WTC11 (cell line): Measurements from ENCODE around the gene AIDA. TPM values are rescaled to one million over a fixed set of nuclear protein-coding genes. Genes with fewer than 3 reads are reported as not detected.

Source experiments
- ATAC-seq: fragments of 200-7000 bp; cut with Tn5 transposase; 2 replicates; pipeline ENCODE4 v1.10.0; 2021; ENCODE audit warnings: mild to moderate bottlenecking, moderate library complexity
- CTCF ChIA-PET: fragments of 300-600 bp; sonication (Branson Sonifier 250); formaldehyde crosslinking; loops from one replicate; lab custom pipeline; 2021; ENCODE audit warnings: antibody characterized with exemption; lab: Charles Lee
- POLR2A ChIA-PET: fragments of 350-600 bp; sonication (Branson Sonifier 250); formaldehyde crosslinking; loops from one replicate; lab custom pipeline; 2021; ENCODE audit warnings: antibody characterized with exemption; lab: Charles Lee
- DNase-seq: peaks from one replicate; pipeline ENCODE4 v3.0.0; 2021; ENCODE audit warnings: low spot score
- H3K27ac Mint-ChIP-seq: 2 replicates; pipeline ENCODE4 v1.8.0; 2021; ENCODE audit warnings: mixed read lengths
- H3K27me3 Mint-ChIP-seq: 2 replicates; pipeline ENCODE4 v1.8.0; 2021; ENCODE audit warnings: low read depth, mild to moderate bottlenecking, moderate library complexity, mixed read lengths
- H3K36me3 Mint-ChIP-seq: 2 replicates; pipeline ENCODE4 v1.8.0; 2021; ENCODE audit warnings: mixed read lengths
- H3K4me1 Mint-ChIP-seq: 2 replicates; pipeline ENCODE4 v1.8.0; 2022; ENCODE audit warnings: mixed read lengths
- H3K4me3 Mint-ChIP-seq: 2 replicates; pipeline ENCODE4 v1.8.0; 2021; ENCODE audit warnings: mild to moderate bottlenecking, moderate library complexity, mixed read lengths
- H3K9me3 Mint-ChIP-seq: 2 replicates; pipeline ENCODE4 v1.8.0; 2021; ENCODE audit warnings: mixed read lengths
- FOXP1 ChIP-seq: sonication (generic); formaldehyde crosslinking; IDR thresholded peaks from 2 replicates; pipeline ENCODE4 v1.8.0; 2022; ENCODE audit warnings: missing genetic modification reagents, mild to moderate bottlenecking, moderate library complexity, borderline replicate concordance
- JUN ChIP-seq: sonication (generic); formaldehyde crosslinking; IDR thresholded peaks from 2 replicates; pipeline ENCODE4 v1.8.0; 2023; ENCODE audit warnings: mild to moderate bottlenecking, missing genetic modification reagents
- NFATC4 ChIP-seq: fragments of 250-450 bp; sonication (Bioruptor Pico); IDR thresholded peaks from 2 replicates; pipeline ENCODE4 v1.9.0; 2021; ENCODE audit warnings: mild to moderate bottlenecking
- NFE2L1 ChIP-seq: sonication (generic); formaldehyde crosslinking; IDR thresholded peaks from 2 replicates; pipeline ENCODE4 v1.8.1; 2023; ENCODE audit warnings: missing genetic modification reagents
- RORB ChIP-seq: fragments of 250-450 bp; sonication (Bioruptor Pico); IDR thresholded peaks from 2 replicates; pipeline ENCODE4 v1.9.0; 2021; ENCODE audit warnings: mild to moderate bottlenecking
- ZNF121 ChIP-seq: sonication (generic); formaldehyde crosslinking; IDR thresholded peaks from 2 replicates; pipeline ENCODE4 v1.8.0; 2023; ENCODE audit warnings: missing genetic modification reagents
- ZNF138 ChIP-seq: sonication (generic); formaldehyde crosslinking; conservative IDR thresholded peaks from 2 replicates; pipeline ENCODE4 v1.8.1; 2022; ENCODE audit warnings: mild to moderate bottlenecking, moderate library complexity, missing genetic modification reagents
- ZNF219 ChIP-seq: sonication (generic); formaldehyde crosslinking; IDR thresholded peaks from 2 replicates; pipeline ENCODE4 v1.8.0; 2023; ENCODE audit warnings: missing genetic modification reagents, mild to moderate bottlenecking, borderline replicate concordance
- total RNA-seq: library from RNA; stranded (reverse); gene quantifications from 3 replicates; pipeline ENCODE4 v1.2.3, GENCODE V29; 2021
- TF ChIP-seq, protein P1 (sequence below): fragments of 200-600 bp; IDR thresholded peaks from 2 replicates; pipeline ENCODE4 v1.8.0; 2022; ENCODE audit warnings: antibody characterized with exemption
- TF ChIP-seq, protein P2 (sequence below): sonication (generic); formaldehyde crosslinking; IDR thresholded peaks from 2 replicates; pipeline ENCODE4 v1.8.0; 2023; ENCODE audit warnings: missing genetic modification reagents
- TF ChIP-seq, protein P3 (sequence below): fragments of 250-450 bp; sonication (Bioruptor Pico); IDR thresholded peaks from 2 replicates; pipeline ENCODE4 v2.1.2; 2022; ENCODE audit warnings: mild to moderate bottlenecking, moderate library complexity
- TF ChIP-seq, protein P4 (sequence below): fragments of 250-450 bp; sonication (Bioruptor Pico); IDR thresholded peaks from 2 replicates; pipeline ENCODE4 v1.9.0; 2021; ENCODE audit warnings: moderate library complexity, mild to moderate bottlenecking, inconsistent platforms, borderline replicate concordance
- TF ChIP-seq, protein P5 (sequence below): sonication (generic); formaldehyde crosslinking; IDR thresholded peaks from 2 replicates; pipeline ENCODE4 v1.8.1; 2023; ENCODE audit warnings: mild to moderate bottlenecking, missing genetic modification reagents, moderate library complexity
- TF ChIP-seq, protein P6 (sequence below): sonication (generic); formaldehyde crosslinking; IDR thresholded peaks from 2 replicates; pipeline ENCODE4 v1.8.1; 2023; ENCODE audit warnings: mild to moderate bottlenecking, missing genetic modification reagents, borderline replicate concordance
- TF ChIP-seq, protein P7 (sequence below): sonication (generic); formaldehyde crosslinking; IDR thresholded peaks from 2 replicates; pipeline ENCODE4 v1.8.1; 2022; ENCODE audit warnings: mild to moderate bottlenecking, moderate library complexity, missing genetic modification reagents
- TF ChIP-seq, protein P8 (sequence below): fragments of 250-450 bp; sonication (Bioruptor Pico); IDR thresholded peaks from 2 replicates; pipeline ENCODE4 v1.9.0; 2021; ENCODE audit warnings: mild to moderate bottlenecking, borderline replicate concordance
- TF ChIP-seq, protein P9 (sequence below): sonication (generic); formaldehyde crosslinking; IDR thresholded peaks from 2 replicates; pipeline ENCODE4 v1.8.1; 2023; ENCODE audit warnings: mild to moderate bottlenecking, missing genetic modification reagents, moderate library complexity

Gene AIDA
- total RNA-seq, 1 experiment from 2014 or later: 81.2 TPM

DNA sequence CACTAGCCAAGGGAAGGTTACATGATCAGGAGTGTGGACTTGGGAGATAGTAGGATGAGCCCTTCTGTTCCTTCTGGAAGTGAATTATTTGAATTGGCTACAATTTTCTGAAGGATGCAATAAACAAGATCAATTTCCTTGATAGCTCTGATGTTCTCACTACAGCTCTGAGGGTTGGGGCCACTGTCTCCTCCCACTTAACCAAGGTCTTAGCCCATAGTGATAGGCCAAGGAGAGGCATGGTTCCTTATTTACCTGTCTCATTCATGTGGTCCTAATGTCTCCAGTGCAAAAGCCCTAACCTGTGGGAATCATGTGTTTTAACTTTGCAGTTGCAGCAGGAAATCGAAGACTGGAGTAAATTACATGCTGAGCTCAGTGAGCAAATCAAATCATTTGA, 59.6 kb downstream of the AIDA start:
- Mint-ChIP-seq H3K27me3 (no peaks in the 10 kb centered on the region), H3K4me3 (no peak overlapping the region), H3K27ac (no peak overlapping the region), H3K36me3 (peaks cover 67% of the 10 kb centered on the region), H3K9me3 (no peaks in the 10 kb centered on the region), H3K4me1 (no peaks in the 10 kb centered on the region)
- DNase-seq (no peak), ATAC-seq (no peak)
- CTCF ChIA-PET: interaction anchor here (1.8 kb wide), 1 partner anchor 18 kb away, joined by 6 read pairs; no protein-coding TSS in a partner anchor
- POLR2A ChIA-PET: no interaction called here
- TF ChIP-seq JUN (CRISPR knock-in tag) (no peak), ZNF121 (CRISPR knock-in tag) (no peak), FOXP1 (no peak), NFE2L1 (CRISPR knock-in tag) (no peak), ZNF138 (CRISPR knock-in tag) (no peak), NFATC4 (CRISPR knock-in tag) (no peak)
- TF ChIP-seq, protein P1, sequence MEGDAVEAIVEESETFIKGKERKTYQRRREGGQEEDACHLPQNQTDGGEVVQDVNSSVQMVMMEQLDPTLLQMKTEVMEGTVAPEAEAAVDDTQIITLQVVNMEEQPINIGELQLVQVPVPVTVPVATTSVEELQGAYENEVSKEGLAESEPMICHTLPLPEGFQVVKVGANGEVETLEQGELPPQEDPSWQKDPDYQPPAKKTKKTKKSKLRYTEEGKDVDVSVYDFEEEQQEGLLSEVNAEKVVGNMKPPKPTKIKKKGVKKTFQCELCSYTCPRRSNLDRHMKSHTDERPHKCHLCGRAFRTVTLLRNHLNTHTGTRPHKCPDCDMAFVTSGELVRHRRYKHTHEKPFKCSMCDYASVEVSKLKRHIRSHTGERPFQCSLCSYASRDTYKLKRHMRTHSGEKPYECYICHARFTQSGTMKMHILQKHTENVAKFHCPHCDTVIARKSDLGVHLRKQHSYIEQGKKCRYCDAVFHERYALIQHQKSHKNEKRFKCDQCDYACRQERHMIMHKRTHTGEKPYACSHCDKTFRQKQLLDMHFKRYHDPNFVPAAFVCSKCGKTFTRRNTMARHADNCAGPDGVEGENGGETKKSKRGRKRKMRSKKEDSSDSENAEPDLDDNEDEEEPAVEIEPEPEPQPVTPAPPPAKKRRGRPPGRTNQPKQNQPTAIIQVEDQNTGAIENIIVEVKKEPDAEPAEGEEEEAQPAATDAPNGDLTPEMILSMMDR: no peak
- TF ChIP-seq, protein P2, sequence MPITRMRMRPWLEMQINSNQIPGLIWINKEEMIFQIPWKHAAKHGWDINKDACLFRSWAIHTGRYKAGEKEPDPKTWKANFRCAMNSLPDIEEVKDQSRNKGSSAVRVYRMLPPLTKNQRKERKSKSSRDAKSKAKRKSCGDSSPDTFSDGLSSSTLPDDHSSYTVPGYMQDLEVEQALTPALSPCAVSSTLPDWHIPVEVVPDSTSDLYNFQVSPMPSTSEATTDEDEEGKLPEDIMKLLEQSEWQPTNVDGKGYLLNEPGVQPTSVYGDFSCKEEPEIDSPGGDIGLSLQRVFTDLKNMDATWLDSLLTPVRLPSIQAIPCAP (CRISPR knock-in tag): no peak
- TF ChIP-seq, protein P3, sequence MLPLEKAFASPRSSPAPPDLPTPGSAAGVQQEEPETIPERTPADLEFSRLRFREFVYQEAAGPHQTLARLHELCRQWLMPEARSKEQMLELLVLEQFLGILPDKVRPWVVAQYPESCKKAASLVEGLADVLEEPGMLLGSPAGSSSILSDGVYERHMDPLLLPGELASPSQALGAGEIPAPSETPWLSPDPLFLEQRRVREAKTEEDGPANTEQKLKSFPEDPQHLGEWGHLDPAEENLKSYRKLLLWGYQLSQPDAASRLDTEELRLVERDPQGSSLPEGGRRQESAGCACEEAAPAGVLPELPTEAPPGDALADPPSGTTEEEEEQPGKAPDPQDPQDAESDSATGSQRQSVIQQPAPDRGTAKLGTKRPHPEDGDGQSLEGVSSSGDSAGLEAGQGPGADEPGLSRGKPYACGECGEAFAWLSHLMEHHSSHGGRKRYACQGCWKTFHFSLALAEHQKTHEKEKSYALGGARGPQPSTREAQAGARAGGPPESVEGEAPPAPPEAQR (CRISPR knock-in tag): no peak
- TF ChIP-seq, protein P4, sequence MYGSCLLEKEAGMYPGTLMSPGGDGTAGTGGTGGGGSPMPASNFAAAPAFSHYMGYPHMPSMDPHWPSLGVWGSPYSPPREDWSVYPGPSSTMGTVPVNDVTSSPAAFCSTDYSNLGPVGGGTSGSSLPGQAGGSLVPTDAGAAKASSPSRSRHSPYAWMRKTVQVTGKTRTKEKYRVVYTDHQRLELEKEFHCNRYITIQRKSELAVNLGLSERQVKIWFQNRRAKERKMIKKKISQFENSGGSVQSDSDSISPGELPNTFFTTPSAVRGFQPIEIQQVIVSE (CRISPR knock-in tag): no peak
- TF ChIP-seq, protein P5, sequence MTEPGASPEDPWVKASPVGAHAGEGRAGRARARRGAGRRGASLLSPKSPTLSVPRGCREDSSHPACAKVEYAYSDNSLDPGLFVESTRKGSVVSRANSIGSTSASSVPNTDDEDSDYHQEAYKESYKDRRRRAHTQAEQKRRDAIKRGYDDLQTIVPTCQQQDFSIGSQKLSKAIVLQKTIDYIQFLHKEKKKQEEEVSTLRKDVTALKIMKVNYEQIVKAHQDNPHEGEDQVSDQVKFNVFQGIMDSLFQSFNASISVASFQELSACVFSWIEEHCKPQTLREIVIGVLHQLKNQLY (CRISPR knock-in tag): no peak
- TF ChIP-seq, protein P6, sequence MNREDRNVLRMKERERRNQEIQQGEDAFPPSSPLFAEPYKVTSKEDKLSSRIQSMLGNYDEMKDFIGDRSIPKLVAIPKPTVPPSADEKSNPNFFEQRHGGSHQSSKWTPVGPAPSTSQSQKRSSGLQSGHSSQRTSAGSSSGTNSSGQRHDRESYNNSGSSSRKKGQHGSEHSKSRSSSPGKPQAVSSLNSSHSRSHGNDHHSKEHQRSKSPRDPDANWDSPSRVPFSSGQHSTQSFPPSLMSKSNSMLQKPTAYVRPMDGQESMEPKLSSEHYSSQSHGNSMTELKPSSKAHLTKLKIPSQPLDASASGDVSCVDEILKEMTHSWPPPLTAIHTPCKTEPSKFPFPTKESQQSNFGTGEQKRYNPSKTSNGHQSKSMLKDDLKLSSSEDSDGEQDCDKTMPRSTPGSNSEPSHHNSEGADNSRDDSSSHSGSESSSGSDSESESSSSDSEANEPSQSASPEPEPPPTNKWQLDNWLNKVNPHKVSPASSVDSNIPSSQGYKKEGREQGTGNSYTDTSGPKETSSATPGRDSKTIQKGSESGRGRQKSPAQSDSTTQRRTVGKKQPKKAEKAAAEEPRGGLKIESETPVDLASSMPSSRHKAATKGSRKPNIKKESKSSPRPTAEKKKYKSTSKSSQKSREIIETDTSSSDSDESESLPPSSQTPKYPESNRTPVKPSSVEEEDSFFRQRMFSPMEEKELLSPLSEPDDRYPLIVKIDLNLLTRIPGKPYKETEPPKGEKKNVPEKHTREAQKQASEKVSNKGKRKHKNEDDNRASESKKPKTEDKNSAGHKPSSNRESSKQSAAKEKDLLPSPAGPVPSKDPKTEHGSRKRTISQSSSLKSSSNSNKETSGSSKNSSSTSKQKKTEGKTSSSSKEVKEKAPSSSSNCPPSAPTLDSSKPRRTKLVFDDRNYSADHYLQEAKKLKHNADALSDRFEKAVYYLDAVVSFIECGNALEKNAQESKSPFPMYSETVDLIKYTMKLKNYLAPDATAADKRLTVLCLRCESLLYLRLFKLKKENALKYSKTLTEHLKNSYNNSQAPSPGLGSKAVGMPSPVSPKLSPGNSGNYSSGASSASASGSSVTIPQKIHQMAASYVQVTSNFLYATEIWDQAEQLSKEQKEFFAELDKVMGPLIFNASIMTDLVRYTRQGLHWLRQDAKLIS: no peak
- TF ChIP-seq, protein P7, sequence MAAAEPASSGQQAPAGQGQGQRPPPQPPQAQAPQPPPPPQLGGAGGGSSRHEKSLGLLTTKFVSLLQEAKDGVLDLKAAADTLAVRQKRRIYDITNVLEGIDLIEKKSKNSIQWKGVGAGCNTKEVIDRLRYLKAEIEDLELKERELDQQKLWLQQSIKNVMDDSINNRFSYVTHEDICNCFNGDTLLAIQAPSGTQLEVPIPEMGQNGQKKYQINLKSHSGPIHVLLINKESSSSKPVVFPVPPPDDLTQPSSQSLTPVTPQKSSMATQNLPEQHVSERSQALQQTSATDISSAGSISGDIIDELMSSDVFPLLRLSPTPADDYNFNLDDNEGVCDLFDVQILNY (CRISPR knock-in tag): no peak

DNA sequence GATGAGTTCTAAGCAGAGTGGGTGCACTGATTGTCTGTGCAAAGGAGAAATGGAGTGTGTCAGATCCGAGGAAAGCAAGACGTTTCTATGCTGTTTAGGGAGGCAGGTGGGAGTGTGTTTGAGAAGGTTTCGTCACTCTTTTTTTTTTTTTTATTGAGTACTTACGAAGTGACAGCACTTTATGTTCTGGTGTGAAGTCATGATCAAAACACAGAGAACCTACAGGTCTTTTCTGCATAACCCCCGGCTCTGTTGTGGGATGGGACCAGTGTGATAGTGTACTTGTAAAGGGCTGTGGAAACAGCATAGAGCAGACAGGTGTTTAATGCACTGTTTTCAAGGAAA, 67.7 kb downstream of the AIDA start:
- no peak for DNase-seq
- H3K4me1 Mint-ChIP-seq: peaks cover 13% of the 10 kb centered on the region
- H3K27me3 Mint-ChIP-seq: no peaks in the 10 kb centered on the region
- no peaks in the 10 kb centered on the region for H3K9me3 Mint-ChIP-seq
- peaks cover 14% of the 10 kb centered on the region for H3K36me3 Mint-ChIP-seq
- H3K4me3 Mint-ChIP-seq: peak overlapping the region; percentile 97
- CTCF ChIA-PET: interaction anchor here (1.9 to 3.3 kb wide), 2 partner anchors 10 to 180 kb away, joined by 7 to 28 read pairs; no protein-coding TSS in a partner anchor
- no peak for ATAC-seq
- H3K27ac Mint-ChIP-seq: peak overlapping the region; percentile 97
- POLR2A ChIA-PET: interaction anchor here (0.9 to 1.9 kb wide), 3 partner anchors 10 to 68 kb away, joined by 3 to 7 read pairs (median 4); partner anchors contain the start of genes AIDA, BROX and TAF1A
- TF ChIP-seq, protein P8, sequence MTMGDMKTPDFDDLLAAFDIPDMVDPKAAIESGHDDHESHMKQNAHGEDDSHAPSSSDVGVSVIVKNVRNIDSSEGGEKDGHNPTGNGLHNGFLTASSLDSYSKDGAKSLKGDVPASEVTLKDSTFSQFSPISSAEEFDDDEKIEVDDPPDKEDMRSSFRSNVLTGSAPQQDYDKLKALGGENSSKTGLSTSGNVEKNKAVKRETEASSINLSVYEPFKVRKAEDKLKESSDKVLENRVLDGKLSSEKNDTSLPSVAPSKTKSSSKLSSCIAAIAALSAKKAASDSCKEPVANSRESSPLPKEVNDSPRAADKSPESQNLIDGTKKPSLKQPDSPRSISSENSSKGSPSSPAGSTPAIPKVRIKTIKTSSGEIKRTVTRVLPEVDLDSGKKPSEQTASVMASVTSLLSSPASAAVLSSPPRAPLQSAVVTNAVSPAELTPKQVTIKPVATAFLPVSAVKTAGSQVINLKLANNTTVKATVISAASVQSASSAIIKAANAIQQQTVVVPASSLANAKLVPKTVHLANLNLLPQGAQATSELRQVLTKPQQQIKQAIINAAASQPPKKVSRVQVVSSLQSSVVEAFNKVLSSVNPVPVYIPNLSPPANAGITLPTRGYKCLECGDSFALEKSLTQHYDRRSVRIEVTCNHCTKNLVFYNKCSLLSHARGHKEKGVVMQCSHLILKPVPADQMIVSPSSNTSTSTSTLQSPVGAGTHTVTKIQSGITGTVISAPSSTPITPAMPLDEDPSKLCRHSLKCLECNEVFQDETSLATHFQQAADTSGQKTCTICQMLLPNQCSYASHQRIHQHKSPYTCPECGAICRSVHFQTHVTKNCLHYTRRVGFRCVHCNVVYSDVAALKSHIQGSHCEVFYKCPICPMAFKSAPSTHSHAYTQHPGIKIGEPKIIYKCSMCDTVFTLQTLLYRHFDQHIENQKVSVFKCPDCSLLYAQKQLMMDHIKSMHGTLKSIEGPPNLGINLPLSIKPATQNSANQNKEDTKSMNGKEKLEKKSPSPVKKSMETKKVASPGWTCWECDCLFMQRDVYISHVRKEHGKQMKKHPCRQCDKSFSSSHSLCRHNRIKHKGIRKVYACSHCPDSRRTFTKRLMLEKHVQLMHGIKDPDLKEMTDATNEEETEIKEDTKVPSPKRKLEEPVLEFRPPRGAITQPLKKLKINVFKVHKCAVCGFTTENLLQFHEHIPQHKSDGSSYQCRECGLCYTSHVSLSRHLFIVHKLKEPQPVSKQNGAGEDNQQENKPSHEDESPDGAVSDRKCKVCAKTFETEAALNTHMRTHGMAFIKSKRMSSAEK (CRISPR knock-in tag): no peak
- TF ChIP-seq RORB (CRISPR knock-in tag) (no peak), ZNF219 (CRISPR knock-in tag) (no peak)
- TF ChIP-seq, protein P9, sequence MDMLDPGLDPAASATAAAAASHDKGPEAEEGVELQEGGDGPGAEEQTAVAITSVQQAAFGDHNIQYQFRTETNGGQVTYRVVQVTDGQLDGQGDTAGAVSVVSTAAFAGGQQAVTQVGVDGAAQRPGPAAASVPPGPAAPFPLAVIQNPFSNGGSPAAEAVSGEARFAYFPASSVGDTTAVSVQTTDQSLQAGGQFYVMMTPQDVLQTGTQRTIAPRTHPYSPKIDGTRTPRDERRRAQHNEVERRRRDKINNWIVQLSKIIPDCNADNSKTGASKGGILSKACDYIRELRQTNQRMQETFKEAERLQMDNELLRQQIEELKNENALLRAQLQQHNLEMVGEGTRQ (CRISPR knock-in tag): no peak
